ENCODE results near the gene DSG1.

DSG1 gene

GRCh38 chr18:31354990-31355389 is 37.0 kb downstream of the DSG1 start:
- H3K27me3 ChIP-seq (ENCODE audit: low read length) = no peaks in the 10 kb centered on the region
- no peaks in the 10 kb centered on the region for H3K9me2 ChIP-seq (replicated peaks; ENCODE audit: insufficient read depth, low read length)
- no peak for TF ChIP-seq EZH2phosphoT487 (conservative IDR thresholded peaks at IDR 0.05; ENCODE audit: low read length)
- no peak for TF ChIP-seq CTCF (IDR thresholded peaks at IDR 0.05; ENCODE audit: insufficient read depth, low read length, poor library complexity, severe bottlenecking)
- H3K36me3 ChIP-seq (ENCODE audit: low read length) = no peaks in the 10 kb centered on the region
- H3K9ac ChIP-seq (ENCODE audit: low read length) = no peak overlapping the region
- H3K27ac ChIP-seq (ENCODE audit: low read depth, low read length) = no peak overlapping the region
- H3K79me2 ChIP-seq (ENCODE audit: insufficient read depth, low read length) = no peaks in the 10 kb centered on the region
- H3F3A ChIP-seq (ENCODE audit: insufficient read depth) = no peaks in the 10 kb centered on the region
- no peak overlapping the region for H3K4me2 ChIP-seq (ENCODE audit: low read depth, low read length, poor library complexity, severe bottlenecking)
- no peak overlapping the region for H3K4me3 ChIP-seq (ENCODE audit: insufficient read depth, low read length, poor library complexity, severe bottlenecking)
- no peaks in the 10 kb centered on the region for H4K20me1 ChIP-seq (ENCODE audit: low read depth, low read length)
- no peaks in the 10 kb centered on the region for H3K9me3 ChIP-seq (ENCODE audit: insufficient read depth, low read length)
- H2AFZ ChIP-seq (ENCODE audit: low read depth, low read length, severe bottlenecking) = no peak overlapping the region

GRCh38 chr18:31356025-31356424 is 38.1 kb downstream of the DSG1 start:
- no peak for TF ChIP-seq EZH2phosphoT487 (conservative IDR thresholded peaks at IDR 0.05; ENCODE audit: low read length)
- TF ChIP-seq CTCF (IDR thresholded peaks at IDR 0.05; ENCODE audit: insufficient read depth, low read length, poor library complexity, severe bottlenecking) = no peak
- H3K27me3 ChIP-seq (ENCODE audit: low read length) = no peaks in the 10 kb centered on the region
- no peak overlapping the region for H3K9ac ChIP-seq (ENCODE audit: low read length)
- H3K36me3 ChIP-seq (ENCODE audit: low read length) = no peaks in the 10 kb centered on the region
- H3K27ac ChIP-seq (ENCODE audit: low read depth, low read length) = no peak overlapping the region
- no peaks in the 10 kb centered on the region for H3K9me2 ChIP-seq (replicated peaks; ENCODE audit: insufficient read depth, low read length)
- no peaks in the 10 kb centered on the region for H4K20me1 ChIP-seq (ENCODE audit: low read depth, low read length)
- no peak overlapping the region for H3K4me3 ChIP-seq (ENCODE audit: insufficient read depth, low read length, poor library complexity, severe bottlenecking)
- H2AFZ ChIP-seq (ENCODE audit: low read depth, low read length, severe bottlenecking) = no peak overlapping the region
- no peaks in the 10 kb centered on the region for H3K79me2 ChIP-seq (ENCODE audit: insufficient read depth, low read length)
- H3K4me2 ChIP-seq (ENCODE audit: low read depth, low read length, poor library complexity, severe bottlenecking) = no peak overlapping the region
- no peaks in the 10 kb centered on the region for H3K9me3 ChIP-seq (ENCODE audit: insufficient read depth, low read length)
- H3F3A ChIP-seq (ENCODE audit: insufficient read depth) = no peaks in the 10 kb centered on the region

- Histone ChIP-seq H3K9me3 (ENCODE audit: insufficient read depth, low read length) (no peaks in the 10 kb centered on the region), H3K4me3 (ENCODE audit: insufficient read depth, low read length, poor library complexity, severe bottlenecking) (no peak overlapping the region), H3K27ac (ENCODE audit: low read depth, low read length) (no peak overlapping the region), H3K79me2 (ENCODE audit: insufficient read depth, low read length) (no peaks in the 10 kb centered on the region), H3F3A (ENCODE audit: insufficient read depth) (no peaks in the 10 kb centered on the region), H3K27me3 (ENCODE audit: low read length) (no peaks in the 10 kb centered on the region), H3K9ac (ENCODE audit: low read length) (no peak overlapping the region), H4K20me1 (ENCODE audit: low read depth, low read length) (no peaks in the 10 kb centered on the region), H3K36me3 (ENCODE audit: low read length) (no peaks in the 10 kb centered on the region), H2AFZ (ENCODE audit: low read depth, low read length, severe bottlenecking) (no peak overlapping the region), H3K4me2 (ENCODE audit: low read depth, low read length, poor library complexity, severe bottlenecking) (no peak overlapping the region), H3K9me2 (replicated peaks; ENCODE audit: insufficient read depth, low read length) (no peaks in the 10 kb centered on the region)
- TF ChIP-seq EZH2phosphoT487 (conservative IDR thresholded peaks at IDR 0.05; ENCODE audit: low read length) (no peak), CTCF (IDR thresholded peaks at IDR 0.05; ENCODE audit: insufficient read depth, low read length, poor library complexity, severe bottlenecking) (no peak)
These were observed 46.2 kb downstream of the DSG1 start for GRCh38 chr18:31364190-31364589.

Data from SU-DHL-6 (cell line).